Measurements from ENCODE around the gene TBC1D3K. TPM values are rescaled to one million over a fixed set of nuclear protein-coding genes. Genes with fewer than 3 reads are reported as not detected.
"Not testable (repeated sequence)": the region's sequence is repeated elsewhere in the genome, so short reads cannot be mapped to it uniquely, and the experiment has no call there.

The TBC1D3K gene
- not detected in 2 replicates for polyA plus RNA-seq (2014; cell fraction: cytosol; rRNA removed)
- polyA plus RNA-seq (2014; cell fraction: nucleus; rRNA removed) = 1.1 and 14.5 TPM in 2 replicates

DNA sequence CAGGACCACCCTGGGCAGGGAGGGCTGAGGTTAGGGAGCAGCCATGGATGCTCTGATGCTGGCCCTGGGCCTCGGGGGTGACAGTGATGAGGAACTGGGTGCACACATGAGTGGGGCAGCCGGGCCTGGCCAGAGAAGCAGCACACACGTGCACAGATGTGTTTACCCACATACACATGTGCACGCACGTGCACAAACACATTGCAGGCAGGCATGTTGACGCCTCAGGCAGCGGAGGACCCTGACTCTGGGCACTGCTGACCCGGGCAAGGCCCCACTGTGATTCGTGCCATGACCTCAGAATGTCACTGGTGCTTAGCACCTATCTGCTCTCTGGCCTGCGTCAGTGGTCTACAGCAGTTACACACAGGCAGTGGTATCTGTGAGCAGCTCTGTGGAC, at the start of gene TBC1D3K:
Gene TBC1D3K (plus strand): TSS at position 301 of the 400 bp plus-strand sequence. CDS start 1,585 bp downstream, outside the sequence.
- DNase-seq (ENCODE audit: low spot score) = not testable (repeated sequence)

DNA sequence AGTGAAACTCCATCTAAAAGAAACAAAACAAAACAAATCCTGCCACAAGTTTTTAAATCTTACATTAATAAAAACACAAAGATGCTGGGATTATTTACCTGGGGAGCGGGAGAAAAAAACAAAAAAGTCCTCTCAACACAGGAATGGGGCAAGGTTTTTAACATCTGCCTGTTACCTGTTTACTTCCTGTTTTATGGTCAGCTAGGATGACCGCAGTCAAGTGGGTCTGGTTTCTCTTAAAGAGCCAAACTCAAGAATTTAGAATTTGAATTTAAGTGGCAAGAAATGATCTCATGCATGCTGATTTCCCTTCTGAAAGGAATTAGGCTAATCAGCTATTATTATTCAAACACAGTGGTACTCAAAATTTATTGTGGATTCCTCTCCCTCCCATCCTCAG, 39.7 kb upstream of the TBC1D3K start:
- DNase-seq (ENCODE audit: low spot score) = no peak

- DNase-seq (ENCODE audit: low spot score) = no peak
Measured at GRCh38 chr17:37885136-37885535, 39.1 kb upstream of the TBC1D3K start.

DNA sequence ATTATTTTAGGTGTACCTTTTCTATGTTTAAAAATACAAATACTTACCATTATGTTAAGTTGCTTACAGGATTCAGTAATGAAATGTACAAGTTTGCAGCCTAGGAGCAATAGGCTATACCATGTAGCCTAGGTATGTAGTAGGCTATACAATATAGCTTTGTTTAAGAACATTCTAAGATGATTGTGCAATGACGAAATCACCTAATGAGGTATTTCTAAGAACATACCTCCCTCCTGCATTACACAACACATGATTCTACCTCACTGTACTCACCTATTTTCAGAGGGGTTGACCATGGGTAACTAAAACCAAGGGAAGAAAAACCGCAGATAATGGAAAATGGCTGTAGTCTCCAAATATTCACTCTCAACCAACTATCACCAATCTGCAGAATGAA, 35.3 kb upstream of the TBC1D3K start:
- no peak for DNase-seq (ENCODE audit: low spot score)

GRCh38 chr17:37896961-37897360, 27.3 kb upstream of the TBC1D3K start:
- not testable (repeated sequence) for DNase-seq (ENCODE audit: low spot score)

Small RNA genes within 50 kb of the gene (small RNA-seq; reads per million reads assigned to genes)
- gene RF00001 (0 reads per million in 2 experiments), gene RNU6-489P (0 reads per million in 2 experiments)

All from SK-N-DZ (cell line).